ENCODE data around the gene RPL22L1.
"Not testable (repeated sequence)": the region's sequence is repeated elsewhere in the genome, so short reads cannot be mapped to it uniquely, and the experiment has no call there.

Gene RPL22L1

DNA sequence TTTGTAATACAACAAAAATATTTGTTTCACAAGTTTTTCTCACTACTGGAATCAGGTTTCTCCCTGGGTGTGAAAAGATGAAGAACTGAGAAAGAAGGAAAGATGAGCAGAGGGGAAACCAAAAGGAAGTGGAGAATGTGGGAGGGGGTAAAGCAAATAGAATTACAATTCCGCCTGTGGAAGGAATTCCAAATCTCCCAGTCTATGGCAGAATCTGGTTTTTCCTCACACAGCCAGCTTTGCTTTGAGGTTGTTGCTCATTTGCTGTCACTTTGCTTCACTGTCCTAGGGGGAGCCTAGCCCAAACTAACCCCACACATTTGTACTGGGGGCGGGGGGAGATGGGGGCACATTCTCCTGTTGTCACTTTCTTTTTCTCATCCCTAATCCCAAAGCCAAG is 43.9 kb downstream of the RPL22L1 start:
- TF ChIP-seq ZNF747 (tag by site-specific recombination; IDR thresholded peaks at IDR 0.05) (no peak), ZNF510 (tag by site-specific recombination; IDR thresholded peaks at IDR 0.05; ENCODE audit: insufficient replicate concordance) (no peak), ZNF677 (tag by site-specific recombination; IDR thresholded peaks at IDR 0.05) (no peak), ZNF350 (tag by site-specific recombination; IDR thresholded peaks at IDR 0.05) (no peak), ZNF707 (tag by site-specific recombination; IDR thresholded peaks at IDR 0.05) (no peak), ZNF768 (tag by site-specific recombination; IDR thresholded peaks at IDR 0.05) (no peak), IKZF3 (tag by site-specific recombination; IDR thresholded peaks at IDR 0.05) (no peak), ZNF16 (tag by site-specific recombination; IDR thresholded peaks at IDR 0.05; ENCODE audit: low read depth) (no peak)
- TF ChIP-seq, protein P1, sequence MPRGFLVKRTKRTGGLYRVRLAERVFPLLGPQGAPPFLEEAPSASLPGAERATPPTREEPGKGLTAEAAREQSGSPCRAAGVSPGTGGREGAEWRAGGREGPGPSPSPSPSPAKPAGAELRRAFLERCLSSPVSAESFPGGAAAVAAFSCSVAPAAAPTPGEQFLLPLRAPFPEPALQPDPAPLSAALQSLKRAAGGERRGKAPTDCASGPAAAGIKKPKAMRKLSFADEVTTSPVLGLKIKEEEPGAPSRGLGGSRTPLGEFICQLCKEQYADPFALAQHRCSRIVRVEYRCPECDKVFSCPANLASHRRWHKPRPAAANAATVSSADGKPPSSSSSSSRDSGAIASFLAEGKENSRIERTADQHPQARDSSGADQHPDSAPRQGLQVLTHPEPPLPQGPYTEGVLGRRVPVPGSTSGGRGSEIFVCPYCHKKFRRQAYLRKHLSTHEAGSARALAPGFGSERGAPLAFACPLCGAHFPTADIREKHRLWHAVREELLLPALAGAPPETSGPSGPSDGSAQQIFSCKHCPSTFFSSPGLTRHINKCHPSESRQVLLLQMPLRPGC (tag by site-specific recombination; IDR thresholded peaks at IDR 0.05) = no peak
- TF ChIP-seq, protein P2, sequence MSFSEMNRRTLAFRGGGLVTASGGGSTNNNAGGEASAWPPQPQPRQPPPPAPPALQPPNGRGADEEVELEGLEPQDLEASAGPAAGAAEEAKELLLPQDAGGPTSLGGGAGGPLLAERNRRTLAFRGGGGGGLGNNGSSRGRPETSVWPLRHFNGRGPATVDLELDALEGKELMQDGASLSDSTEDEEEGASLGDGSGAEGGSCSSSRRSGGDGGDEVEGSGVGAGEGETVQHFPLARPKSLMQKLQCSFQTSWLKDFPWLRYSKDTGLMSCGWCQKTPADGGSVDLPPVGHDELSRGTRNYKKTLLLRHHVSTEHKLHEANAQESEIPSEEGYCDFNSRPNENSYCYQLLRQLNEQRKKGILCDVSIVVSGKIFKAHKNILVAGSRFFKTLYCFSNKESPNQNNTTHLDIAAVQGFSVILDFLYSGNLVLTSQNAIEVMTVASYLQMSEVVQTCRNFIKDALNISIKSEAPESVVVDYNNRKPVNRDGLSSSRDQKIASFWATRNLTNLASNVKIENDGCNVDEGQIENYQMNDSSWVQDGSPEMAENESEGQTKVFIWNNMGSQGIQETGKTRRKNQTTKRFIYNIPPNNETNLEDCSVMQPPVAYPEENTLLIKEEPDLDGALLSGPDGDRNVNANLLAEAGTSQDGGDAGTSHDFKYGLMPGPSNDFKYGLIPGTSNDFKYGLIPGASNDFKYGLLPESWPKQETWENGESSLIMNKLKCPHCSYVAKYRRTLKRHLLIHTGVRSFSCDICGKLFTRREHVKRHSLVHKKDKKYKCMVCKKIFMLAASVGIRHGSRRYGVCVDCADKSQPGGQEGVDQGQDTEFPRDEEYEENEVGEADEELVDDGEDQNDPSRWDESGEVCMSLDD (tag by site-specific recombination; IDR thresholded peaks at IDR 0.05) = no peak
- Histone ChIP-seq H3K36me3 (ENCODE audit: control insufficient read depth in 2 of 2, insufficient read depth in 1 of 2, low read length in 2 of 2) (no peaks in the 10 kb centered on the region), H3K9me3 (ENCODE audit: control insufficient read depth, insufficient read depth, low read depth, low read length) (no peaks in the 10 kb centered on the region), H3K4me3 (ENCODE audit: low read depth, low read length) (no peak overlapping the region), H3K27ac (ENCODE audit: extremely low read depth, low read depth, low read length) (no peak overlapping the region), H3K4me1 (ENCODE audit: control insufficient read depth, insufficient read depth, low read length) (no peaks in the 10 kb centered on the region)
- POLR2A ChIA-PET = no interaction called here
- CTCF ChIA-PET = interaction anchor here (0.6 to 0.8 kb wide), 2 partner anchors 14 to 515 kb away, joined by 3 read pairs; no protein-coding TSS in a partner anchor

DNA sequence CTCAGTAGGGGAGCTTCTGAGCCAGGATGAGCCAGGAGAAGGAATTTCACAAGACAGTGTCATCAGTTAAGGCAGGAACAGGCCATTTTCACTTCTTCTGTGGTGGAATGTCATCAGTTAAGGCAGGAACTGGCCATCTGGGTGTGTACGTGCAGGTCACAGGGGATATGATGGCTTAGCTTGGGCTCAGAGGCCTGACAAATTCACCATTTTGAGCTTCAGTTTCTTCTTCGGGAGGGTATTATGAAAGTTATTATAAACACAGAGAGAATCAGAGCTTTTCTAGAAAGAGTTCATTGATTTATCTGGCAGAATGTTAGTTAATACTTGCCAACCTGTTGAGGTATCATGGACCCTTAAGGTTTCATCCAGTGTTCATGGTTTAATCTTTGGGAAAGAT is 46.4 kb downstream of the RPL22L1 start:
- H3K9me3 ChIP-seq (ENCODE audit: control insufficient read depth, insufficient read depth, low read depth, low read length); H3K27ac ChIP-seq (ENCODE audit: extremely low read depth, low read depth, low read length); H3K36me3 ChIP-seq (ENCODE audit: control insufficient read depth in 2 of 2, insufficient read depth in 1 of 2, low read length in 2 of 2); H3K4me3 ChIP-seq (ENCODE audit: low read depth, low read length); H3K4me1 ChIP-seq (ENCODE audit: control insufficient read depth, insufficient read depth, low read length); POLR2A ChIA-PET: not testable (repeated sequence)
- CTCF ChIA-PET = interaction anchor here (0.7 kb wide), 1 partner anchor 408 kb away, joined by 3 read pairs; no protein-coding TSS in a partner anchor

DNA sequence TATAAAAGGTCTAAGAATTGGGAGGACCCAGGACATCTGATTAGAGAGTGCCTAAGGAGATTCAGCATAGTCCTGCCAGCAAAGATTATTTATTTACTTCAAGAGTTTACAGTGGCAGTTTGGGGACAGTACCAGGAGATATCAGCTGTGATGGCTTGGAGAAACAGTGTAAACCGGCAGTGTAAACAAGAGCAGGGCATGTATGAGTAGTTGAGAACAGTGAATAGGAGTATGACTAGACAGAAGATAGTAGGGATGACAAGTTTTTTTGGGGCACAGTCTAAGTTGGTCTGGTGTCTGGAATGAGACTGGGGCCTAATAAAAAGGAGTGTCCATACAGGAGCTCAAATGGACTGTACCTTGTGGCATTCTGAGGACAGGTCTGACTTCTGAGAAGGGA is 51.7 kb downstream of the RPL22L1 start:
- H3K27ac ChIP-seq (ENCODE audit: extremely low read depth, low read depth, low read length); H3K9me3 ChIP-seq (ENCODE audit: control insufficient read depth, insufficient read depth, low read depth, low read length); H3K36me3 ChIP-seq (ENCODE audit: control insufficient read depth in 2 of 2, insufficient read depth in 1 of 2, low read length in 2 of 2); H3K4me3 ChIP-seq (ENCODE audit: low read depth, low read length); POLR2A ChIA-PET; CTCF ChIA-PET; H3K4me1 ChIP-seq (ENCODE audit: control insufficient read depth, insufficient read depth, low read length): not testable (repeated sequence)

DNA sequence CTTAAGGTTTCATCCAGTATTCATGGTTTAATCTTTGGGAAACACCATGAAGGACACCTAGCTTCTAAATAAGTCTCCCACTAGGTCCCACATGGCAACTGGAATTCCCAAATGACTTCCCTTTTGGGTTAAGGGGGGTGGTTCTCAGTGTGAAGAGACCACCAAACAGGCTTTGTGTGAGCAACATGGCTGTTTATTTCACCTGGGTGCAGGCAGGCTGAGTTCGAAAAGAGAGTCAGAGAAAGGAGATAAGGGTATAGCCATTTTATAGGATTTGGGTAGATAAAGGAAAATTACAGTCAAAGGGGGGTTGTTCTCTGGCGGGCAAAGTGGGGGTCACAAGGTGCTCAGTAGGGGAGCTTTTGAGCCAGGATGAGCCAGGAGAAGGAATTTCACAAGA is 52.5 kb downstream of the RPL22L1 start:
- H3K27ac ChIP-seq (ENCODE audit: extremely low read depth, low read depth, low read length); H3K36me3 ChIP-seq (ENCODE audit: control insufficient read depth in 2 of 2, insufficient read depth in 1 of 2, low read length in 2 of 2); H3K4me3 ChIP-seq (ENCODE audit: low read depth, low read length); H3K9me3 ChIP-seq (ENCODE audit: control insufficient read depth, insufficient read depth, low read depth, low read length); H3K4me1 ChIP-seq (ENCODE audit: control insufficient read depth, insufficient read depth, low read length); POLR2A ChIA-PET: not testable (repeated sequence)
- TF ChIP-seq SCRT2 (tag by site-specific recombination; IDR thresholded peaks at IDR 0.05) = 0 out of 2 replicates have a peak, but pooled peaks have one; percentile 2
- CTCF ChIA-PET = interaction anchor here (0.7 to 9.5 kb wide), 2 partner anchors 402 to 1971 kb away, joined by 3 to 202 read pairs; partner anchors contain the start of gene CLDN11
